ENCODE results near the gene GATA1. TPM values are rescaled to one million over a fixed set of nuclear protein-coding genes. Genes with fewer than 3 reads are reported as not detected.

The GATA1 gene
- polyA plus RNA-seq, 2 of the 4 experiments (the other 2 are of a cell fraction), result not detected

- ChIA-PET CTCF (no interaction called here), POLR2A (no interaction called here)
- TF ChIP-seq, protein P1, sequence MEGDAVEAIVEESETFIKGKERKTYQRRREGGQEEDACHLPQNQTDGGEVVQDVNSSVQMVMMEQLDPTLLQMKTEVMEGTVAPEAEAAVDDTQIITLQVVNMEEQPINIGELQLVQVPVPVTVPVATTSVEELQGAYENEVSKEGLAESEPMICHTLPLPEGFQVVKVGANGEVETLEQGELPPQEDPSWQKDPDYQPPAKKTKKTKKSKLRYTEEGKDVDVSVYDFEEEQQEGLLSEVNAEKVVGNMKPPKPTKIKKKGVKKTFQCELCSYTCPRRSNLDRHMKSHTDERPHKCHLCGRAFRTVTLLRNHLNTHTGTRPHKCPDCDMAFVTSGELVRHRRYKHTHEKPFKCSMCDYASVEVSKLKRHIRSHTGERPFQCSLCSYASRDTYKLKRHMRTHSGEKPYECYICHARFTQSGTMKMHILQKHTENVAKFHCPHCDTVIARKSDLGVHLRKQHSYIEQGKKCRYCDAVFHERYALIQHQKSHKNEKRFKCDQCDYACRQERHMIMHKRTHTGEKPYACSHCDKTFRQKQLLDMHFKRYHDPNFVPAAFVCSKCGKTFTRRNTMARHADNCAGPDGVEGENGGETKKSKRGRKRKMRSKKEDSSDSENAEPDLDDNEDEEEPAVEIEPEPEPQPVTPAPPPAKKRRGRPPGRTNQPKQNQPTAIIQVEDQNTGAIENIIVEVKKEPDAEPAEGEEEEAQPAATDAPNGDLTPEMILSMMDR (IDR thresholded peaks at IDR 0.05), result no peak
- TF ChIP-seq PBX3 (IDR thresholded peaks at IDR 0.05), result no peak
- no peak for TF ChIP-seq CBX2 (IDR thresholded peaks at IDR 0.05; ENCODE audit: borderline replicate concordance, low read depth)
- TF ChIP-seq SREBF2 (IDR thresholded peaks at IDR 0.05), result no peak
- TF ChIP-seq, protein P2, sequence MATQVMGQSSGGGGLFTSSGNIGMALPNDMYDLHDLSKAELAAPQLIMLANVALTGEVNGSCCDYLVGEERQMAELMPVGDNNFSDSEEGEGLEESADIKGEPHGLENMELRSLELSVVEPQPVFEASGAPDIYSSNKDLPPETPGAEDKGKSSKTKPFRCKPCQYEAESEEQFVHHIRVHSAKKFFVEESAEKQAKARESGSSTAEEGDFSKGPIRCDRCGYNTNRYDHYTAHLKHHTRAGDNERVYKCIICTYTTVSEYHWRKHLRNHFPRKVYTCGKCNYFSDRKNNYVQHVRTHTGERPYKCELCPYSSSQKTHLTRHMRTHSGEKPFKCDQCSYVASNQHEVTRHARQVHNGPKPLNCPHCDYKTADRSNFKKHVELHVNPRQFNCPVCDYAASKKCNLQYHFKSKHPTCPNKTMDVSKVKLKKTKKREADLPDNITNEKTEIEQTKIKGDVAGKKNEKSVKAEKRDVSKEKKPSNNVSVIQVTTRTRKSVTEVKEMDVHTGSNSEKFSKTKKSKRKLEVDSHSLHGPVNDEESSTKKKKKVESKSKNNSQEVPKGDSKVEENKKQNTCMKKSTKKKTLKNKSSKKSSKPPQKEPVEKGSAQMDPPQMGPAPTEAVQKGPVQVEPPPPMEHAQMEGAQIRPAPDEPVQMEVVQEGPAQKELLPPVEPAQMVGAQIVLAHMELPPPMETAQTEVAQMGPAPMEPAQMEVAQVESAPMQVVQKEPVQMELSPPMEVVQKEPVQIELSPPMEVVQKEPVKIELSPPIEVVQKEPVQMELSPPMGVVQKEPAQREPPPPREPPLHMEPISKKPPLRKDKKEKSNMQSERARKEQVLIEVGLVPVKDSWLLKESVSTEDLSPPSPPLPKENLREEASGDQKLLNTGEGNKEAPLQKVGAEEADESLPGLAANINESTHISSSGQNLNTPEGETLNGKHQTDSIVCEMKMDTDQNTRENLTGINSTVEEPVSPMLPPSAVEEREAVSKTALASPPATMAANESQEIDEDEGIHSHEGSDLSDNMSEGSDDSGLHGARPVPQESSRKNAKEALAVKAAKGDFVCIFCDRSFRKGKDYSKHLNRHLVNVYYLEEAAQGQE (IDR thresholded peaks at IDR 0.05), result no peak
- TF ChIP-seq, protein P3, sequence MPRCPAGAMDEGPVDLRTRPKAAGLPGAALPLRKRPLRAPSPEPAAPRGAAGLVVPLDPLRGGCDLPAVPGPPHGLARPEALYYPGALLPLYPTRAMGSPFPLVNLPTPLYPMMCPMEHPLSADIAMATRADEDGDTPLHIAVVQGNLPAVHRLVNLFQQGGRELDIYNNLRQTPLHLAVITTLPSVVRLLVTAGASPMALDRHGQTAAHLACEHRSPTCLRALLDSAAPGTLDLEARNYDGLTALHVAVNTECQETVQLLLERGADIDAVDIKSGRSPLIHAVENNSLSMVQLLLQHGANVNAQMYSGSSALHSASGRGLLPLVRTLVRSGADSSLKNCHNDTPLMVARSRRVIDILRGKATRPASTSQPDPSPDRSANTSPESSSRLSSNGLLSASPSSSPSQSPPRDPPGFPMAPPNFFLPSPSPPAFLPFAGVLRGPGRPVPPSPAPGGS (IDR thresholded peaks at IDR 0.05), result no peak
- no peak for TF ChIP-seq TFCP2L1 (CRISPR knock-in tag; IDR thresholded peaks at IDR 0.05)
- TF ChIP-seq, protein P4, sequence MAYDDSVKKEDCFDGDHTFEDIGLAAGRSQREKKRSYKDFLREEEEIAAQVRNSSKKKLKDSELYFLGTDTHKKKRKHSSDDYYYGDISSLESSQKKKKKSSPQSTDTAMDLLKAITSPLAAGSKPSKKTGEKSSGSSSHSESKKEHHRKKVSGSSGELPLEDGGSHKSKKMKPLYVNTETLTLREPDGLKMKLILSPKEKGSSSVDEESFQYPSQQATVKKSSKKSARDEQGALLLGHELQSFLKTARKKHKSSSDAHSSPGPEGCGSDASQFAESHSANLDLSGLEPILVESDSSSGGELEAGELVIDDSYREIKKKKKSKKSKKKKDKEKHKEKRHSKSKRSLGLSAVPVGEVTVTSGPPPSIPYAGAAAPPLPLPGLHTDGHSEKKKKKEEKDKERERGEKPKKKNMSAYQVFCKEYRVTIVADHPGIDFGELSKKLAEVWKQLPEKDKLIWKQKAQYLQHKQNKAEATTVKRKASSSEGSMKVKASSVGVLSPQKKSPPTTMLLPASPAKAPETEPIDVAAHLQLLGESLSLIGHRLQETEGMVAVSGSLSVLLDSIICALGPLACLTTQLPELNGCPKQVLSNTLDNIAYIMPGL (CRISPR knock-in tag; IDR thresholded peaks at IDR 0.05; ENCODE audit: borderline replicate concordance), result no peak
- TF ChIP-seq, protein P5, sequence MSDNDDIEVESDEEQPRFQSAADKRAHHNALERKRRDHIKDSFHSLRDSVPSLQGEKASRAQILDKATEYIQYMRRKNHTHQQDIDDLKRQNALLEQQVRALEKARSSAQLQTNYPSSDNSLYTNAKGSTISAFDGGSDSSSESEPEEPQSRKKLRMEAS (IDR thresholded peaks at IDR 0.05), result no peak
- no peak for TF ChIP-seq RFX5 (IDR thresholded peaks at IDR 0.05)
- TF ChIP-seq, protein P6, sequence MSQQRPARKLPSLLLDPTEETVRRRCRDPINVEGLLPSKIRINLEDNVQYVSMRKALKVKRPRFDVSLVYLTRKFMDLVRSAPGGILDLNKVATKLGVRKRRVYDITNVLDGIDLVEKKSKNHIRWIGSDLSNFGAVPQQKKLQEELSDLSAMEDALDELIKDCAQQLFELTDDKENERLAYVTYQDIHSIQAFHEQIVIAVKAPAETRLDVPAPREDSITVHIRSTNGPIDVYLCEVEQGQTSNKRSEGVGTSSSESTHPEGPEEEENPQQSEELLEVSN (IDR thresholded peaks at IDR 0.05; ENCODE audit: borderline replicate concordance, low read depth), result no peak
- TF ChIP-seq POLR2A (IDR thresholded peaks at IDR 0.05; ENCODE audit: low read length), result no peak
- H3K4me1 ChIP-seq, result no peaks in the 10 kb centered on the region
- no peak overlapping the region for H3K4me2 ChIP-seq
- no peak overlapping the region for H3K27ac ChIP-seq
- FAIRE-seq (no peak), ATAC-seq (no peak), DNase-seq (ENCODE audit: low read depth in 1 of 2, low spot score in 1 of 2) (no peak)
- H3K4me3 ChIP-seq, result no peak overlapping the region
- H3K9me3 ChIP-seq, result no peaks in the 10 kb centered on the region
- WGBS (ENCODE audit: missing lambda C conversion rate), result 98% methylated on average over 6 of the region's 8 CpGs
Measured at GRCh38 chrX:48813644-48814043, 27.3 kb downstream of the GATA1 start.

DNA sequence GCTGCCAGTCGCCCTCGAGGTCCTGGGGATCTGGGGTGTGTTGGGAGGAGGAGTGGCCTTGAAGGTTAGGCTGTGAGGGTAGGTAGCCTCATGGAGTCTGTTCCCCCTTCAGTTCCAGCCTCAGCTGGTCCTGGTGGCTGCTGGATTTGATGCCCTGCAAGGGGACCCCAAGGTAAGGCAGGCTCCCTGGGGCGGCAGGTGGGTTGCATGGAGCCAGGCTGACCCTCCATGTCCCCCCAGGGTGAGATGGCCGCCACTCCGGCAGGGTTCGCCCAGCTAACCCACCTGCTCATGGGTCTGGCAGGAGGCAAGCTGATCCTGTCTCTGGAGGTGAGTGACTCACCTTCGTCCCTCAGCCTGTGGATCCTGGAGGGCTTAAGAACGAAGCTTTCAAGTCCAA is 28.3 kb downstream of the GATA1 start:
- no peak for FAIRE-seq
- Histone ChIP-seq H3K4me2 (no peak overlapping the region), H3K27ac (no peak overlapping the region), H3K4me3 (no peak overlapping the region), H3K4me1 (no peaks in the 10 kb centered on the region), H3K9me3 (no peaks in the 10 kb centered on the region)
- DNase-seq (ENCODE audit: low read depth in 1 of 2, low spot score in 1 of 2), result no peak
- 79% methylated on average over 3 of the region's 8 CpGs for WGBS (ENCODE audit: missing lambda C conversion rate)
- POLR2A ChIA-PET, result no interaction called here
- no peak for ATAC-seq
- TF ChIP-seq FOSB (CRISPR knock-in tag; IDR thresholded peaks at IDR 0.05) (no peak), USF2 (IDR thresholded peaks at IDR 0.05) (no peak), NFE2L2 (conservative IDR thresholded peaks at IDR 0.05; ENCODE audit: low read length) (no peak), EHMT2 (IDR thresholded peaks at IDR 0.05; ENCODE audit: low read depth) (no peak), ZNF302 (CRISPR knock-in tag; IDR thresholded peaks at IDR 0.05) (no peak), HOXA7 (CRISPR knock-in tag; IDR thresholded peaks at IDR 0.05) (no peak), ESRRA (IDR thresholded peaks at IDR 0.05; ENCODE audit: borderline replicate concordance, low read length) (no peak), SREBF2 (IDR thresholded peaks at IDR 0.05) (no peak), RNF2 (IDR thresholded peaks at IDR 0.05; ENCODE audit: borderline replicate concordance, low read depth) (no peak), ZFP36 (IDR thresholded peaks at IDR 0.05; ENCODE audit: borderline replicate concordance, partially characterized antibody) (no peak), RAD21 (conservative IDR thresholded peaks at IDR 0.05 in 1 of 2, IDR thresholded peaks at IDR 0.05 in 1 of 2) (no peak)
- TF ChIP-seq, protein P3 (IDR thresholded peaks at IDR 0.05), result no peak
- TF ChIP-seq, protein P6 (IDR thresholded peaks at IDR 0.05; ENCODE audit: borderline replicate concordance, low read depth), result no peak
- CTCF ChIA-PET, result interaction anchor here (0.6 kb wide), 1 partner anchor 14 kb away, joined by 3 read pairs; no protein-coding TSS in a partner anchor
